GM19438 (cell line): ENCODE results near the gene HINT2.

Experiments used
- ATAC-seq: cut with Tn5 transposase; IDR thresholded peaks from one replicate; pipeline ENCODE4 v1.9.1; 2021; ENCODE audit warnings: low read depth; ENCODE audit not compliant: unreplicated experiment

Gene HINT2

DNA sequence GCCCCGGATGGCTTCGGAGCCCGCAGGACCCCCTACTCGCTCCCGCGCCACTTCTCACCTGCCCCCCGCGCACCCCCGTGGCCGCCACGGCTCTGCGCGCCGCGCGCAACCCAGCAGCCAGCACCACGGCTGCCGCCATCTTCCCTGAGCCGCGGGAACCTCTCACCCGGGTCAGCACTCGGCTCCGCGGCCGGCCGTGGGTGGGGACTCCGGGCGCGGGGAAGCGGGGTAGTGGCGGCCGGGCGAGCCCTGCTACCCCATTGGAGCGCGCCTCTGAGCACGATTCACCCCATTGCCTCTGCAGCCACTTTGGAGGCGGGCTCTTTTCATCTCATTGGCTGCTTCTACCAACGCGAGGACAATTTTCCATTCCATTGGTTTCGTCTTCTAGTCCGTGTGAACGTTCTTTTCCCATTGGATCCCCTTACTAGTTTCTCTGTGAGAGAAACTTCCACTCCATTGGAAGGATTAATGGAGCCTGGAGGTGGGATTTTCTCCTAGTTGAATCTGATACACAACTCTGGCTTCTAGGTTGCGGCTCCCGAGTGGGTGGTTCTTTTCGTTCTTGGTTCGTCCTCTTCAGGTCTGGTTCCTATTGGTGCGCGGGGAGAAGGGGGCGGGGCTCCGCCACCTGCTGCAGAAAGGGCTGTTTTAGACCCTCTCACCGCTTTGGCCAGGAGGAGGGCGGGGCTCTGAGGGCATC lies at the start of gene HINT2:
Gene HINT2 (minus strand): TSS at position 202 of the 703 bp plus-strand sequence. CDS start 63 bp downstream, at position 139.
- ATAC-seq: peak; percentile 76

DNA sequence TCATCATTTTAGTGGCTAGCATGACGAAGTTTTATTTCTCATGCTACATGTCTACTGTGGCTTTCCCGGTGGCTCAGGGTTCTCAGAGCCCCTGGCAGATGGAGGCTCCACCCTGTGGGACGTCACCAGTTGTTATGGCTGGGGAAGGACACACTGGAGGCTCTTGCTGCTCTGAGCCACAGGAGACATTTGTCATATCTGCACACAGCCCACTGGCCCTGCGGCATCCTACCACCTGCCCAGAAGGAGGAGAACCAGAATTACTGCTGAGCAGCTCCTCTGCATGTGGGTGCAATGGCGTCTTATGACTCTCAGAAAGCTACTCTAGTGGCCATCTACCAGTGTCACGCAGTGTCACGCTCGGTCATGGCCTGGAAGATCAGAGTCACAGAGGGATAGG lies 48.7 kb upstream of the HINT2 start:
- ATAC-seq: no peak

DNA sequence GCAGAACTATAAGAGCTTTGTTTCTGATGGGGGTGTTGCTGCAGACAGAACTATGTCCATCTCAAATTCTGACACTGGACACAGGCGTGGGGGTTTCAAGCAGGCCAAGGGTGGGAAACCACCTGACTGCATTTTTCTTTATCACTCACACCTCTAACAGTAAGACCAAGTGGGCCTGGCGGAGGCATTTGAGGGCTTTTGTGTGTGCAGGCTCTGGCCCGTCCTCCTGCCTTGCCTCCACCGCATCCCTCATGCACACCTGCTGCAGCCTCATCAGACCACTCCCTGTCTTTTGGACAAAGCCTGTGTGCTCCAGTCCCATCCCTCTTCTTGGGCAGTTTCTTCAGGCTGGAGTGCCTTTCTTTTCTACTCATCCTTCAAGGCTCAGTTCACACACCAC lies 47.5 kb upstream of the HINT2 start:
- no peak for ATAC-seq

DNA sequence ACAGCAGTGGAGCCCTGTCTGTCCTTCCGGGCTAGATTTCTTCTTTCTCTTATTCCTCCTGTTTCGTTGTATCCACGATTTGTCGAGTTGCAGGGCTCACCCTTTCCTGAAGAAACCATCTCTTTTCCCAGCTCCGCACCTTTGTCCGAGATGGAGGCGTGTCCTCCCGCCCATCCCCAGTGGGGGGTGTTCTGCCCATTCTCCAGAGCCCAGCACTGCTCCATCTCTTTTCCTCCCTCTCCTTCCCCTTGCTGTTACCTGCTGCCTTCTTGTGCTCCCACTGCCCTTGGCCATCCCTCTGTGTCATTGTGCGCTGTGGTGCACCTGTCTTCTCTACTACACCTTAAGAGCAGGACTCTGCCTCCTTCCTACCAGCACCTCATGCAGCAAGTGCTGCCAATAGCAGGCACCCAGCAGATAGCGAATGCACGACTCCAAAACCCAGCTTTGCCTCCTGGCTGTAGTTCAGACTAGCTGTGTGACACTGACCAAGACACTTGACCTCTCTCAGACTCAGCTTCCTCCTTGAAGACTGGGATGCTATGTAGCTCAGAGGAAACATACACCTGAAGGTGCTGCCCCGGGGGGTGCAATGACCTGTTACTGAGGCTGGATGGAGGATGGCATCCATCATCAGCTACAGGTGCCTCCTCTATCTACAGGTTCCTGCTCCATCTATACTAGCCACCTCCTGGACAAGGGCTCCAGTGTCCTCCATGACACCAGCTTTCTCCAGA lies 46.5 kb upstream of the HINT2 start:
- ATAC-seq: no peak

DNA sequence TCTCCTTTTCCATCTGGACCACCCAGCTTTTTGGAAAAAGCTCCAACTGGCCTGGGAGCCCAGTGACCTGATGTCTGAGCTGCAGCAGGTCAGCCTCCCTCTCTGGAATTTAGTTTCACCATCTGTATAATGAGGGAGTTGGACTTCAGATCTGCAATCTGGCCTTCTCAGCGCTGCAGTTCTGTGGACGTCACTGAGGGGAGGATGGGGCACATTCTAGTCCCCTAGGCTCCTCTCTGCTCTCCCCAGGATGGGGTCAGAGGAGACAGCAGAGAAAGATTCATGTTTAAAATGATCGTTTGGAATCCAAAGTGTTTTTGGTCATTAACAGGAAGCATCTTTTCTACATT lies 45.1 kb upstream of the HINT2 start:
- no peak for ATAC-seq

DNA sequence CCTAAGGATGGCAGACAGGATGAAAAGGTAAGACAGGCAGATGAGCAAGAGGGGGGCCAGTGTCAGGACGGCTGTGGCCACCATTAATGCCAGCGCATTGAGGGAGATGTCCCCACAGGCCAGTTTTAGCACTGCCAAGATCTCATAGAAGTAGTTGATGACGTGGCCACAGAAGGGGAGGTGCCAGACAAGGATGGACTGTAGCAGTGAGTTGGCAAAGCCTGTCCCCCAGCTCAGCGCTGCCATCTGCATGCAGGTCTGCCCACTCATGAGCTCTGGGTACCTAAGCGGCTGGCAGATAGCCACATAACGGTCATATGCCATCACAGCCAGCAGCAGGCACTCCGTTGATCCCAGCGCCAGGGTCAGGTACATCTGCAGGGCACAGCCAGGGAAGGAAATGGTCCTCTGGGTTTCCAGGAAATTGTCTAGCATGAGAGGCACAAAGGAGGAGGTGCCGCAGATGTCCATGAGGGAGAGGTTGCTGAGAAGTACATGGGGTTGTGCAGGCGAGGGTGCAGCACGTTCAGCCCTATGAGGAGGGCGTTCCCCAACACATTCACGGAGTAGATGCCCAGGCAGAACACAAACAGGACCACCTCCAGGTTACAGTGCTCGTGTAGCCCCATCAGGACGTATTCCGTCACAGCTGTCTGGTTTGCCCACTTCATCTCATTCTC lies 44.6 kb upstream of the HINT2 start:
- no peak for ATAC-seq

DNA sequence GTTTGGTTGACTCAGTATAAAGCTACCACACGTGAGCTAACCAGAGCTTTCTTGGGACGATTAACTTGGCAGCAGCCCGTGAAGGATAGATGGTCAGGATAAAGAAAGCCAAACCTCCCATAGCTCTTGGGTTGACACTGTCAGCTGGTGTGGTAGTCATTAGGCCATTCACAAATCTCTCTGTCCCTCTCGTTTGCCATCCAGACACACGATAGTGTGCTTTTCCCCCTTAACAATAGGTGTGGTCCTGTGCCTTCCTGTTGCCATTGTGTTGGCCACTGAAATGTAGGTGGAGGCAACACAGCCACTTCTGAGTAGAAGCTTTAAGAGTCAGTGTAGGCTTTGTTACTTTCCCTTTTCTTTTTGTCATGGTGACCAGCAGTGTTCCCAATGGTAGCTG lies 43.6 kb upstream of the HINT2 start:
- ATAC-seq: no peak

DNA sequence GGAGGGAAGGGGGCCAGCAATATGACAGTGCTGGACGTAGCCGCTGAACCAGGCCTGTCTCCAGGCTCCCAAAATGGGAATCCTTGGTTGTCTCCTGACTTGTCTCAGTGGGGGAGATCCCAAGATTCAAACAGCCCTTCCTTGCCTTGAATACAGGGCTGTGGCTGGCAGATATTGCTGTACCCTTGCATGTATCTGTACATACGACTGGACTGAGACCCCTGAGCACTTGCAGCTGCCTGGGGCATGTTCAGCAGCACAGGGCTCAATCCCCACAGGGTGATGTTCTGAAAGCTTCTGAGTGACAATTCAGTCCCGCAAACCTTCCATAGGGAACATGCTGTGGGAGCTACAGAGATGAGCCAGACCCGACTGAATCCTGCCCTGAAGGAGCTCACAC lies 42.0 kb upstream of the HINT2 start:
- ATAC-seq: no peak

DNA sequence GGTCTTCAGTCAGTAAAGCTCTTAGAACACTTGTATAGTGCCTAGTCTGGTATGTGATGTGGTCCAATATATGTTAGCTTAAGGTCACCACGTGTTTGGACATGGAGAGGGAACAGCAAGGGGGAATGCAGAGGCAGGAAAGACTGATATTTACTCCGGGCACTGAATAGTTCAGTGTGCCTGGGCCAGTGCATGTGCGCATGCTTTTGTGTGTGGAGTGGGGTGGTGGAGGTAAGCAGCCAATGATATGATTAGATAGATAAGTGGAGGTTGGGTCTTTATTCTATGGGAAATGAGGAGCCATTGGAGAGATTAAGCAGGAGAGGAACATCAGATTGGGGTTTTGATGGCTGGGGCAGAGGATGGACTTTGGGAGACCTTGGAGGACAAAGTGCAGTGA lies 41.4 kb upstream of the HINT2 start:
- ATAC-seq: no peak

DNA sequence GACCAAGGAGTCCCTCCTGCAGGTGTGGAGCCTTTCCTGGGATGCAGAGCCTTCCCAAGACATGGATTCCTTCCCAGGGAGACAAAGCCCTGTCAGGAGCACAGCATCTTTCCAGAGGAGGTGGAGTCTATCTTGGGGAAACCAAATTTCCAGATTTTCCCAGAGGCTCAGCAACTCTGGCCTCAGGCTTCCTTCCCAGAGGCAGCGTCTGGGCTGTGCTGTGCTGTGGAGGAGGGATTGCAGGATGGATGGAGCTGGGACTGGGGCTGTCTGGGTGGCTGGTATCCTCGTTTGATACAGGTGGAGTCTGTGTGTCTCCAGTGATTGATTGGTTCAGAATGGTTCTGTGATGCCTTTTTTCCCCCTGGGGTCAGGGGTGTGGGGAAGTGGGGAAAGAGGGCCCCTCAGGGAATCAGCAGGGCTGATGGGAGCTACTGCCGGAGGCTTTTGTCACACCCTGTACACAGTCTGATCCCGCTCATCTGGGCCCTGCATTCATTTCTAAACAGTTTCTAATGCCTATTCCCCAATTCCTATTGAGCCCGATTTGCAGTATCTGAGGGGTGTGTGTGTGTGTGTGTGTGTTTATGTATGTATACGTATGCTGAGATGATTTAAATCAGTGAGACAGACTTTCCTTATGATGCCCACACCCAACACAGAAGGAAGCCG lies 39.4 kb upstream of the HINT2 start:
- ATAC-seq: no peak

DNA sequence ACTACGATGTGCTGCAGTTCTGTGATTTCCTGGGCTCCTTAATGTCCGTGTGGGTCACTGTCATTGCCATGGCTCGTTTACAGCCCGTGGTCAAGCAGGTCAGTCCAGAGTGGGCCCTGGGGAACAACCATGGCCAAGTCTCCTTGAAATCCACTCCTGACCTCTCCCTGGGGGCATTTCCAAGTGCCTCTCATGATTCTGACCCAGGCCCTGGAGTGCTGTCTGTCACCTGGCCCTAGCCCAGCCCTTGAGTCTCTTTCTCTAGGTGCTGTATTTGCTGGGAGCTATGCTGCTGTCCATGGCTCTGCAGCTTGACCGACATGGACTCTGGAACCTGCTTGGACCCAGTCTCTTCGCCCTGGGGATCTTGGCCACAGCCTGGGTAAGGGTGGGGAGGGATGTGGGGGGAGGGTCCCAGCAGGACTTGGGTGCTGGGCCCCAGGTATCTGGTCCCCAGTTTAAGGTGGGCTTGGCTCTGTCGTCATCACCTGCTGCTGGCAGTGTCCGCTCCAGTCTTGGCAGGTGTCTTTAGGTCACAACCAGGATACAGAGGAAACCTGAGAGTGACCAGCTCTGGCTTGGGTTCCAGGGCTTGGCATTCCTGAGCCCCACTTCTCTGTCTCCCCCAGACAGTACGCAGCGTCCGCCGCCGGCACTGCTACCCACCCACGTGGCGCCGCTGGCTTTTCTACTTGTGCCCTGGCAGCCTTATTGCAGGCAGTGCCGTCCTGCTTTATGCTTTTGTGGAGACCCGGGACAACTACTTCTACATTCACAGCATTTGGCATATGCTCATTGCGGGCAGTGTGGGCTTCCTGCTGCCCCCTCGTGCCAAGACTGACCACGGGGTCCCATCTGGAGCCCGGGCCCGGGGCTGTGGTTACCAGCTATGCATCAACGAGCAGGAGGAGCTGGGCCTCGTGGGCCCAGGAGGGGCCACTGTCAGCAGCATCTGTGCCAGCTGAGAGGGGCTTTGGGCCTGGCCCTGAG lies 38.3 kb upstream of the HINT2 start:
- no peak for ATAC-seq

DNA sequence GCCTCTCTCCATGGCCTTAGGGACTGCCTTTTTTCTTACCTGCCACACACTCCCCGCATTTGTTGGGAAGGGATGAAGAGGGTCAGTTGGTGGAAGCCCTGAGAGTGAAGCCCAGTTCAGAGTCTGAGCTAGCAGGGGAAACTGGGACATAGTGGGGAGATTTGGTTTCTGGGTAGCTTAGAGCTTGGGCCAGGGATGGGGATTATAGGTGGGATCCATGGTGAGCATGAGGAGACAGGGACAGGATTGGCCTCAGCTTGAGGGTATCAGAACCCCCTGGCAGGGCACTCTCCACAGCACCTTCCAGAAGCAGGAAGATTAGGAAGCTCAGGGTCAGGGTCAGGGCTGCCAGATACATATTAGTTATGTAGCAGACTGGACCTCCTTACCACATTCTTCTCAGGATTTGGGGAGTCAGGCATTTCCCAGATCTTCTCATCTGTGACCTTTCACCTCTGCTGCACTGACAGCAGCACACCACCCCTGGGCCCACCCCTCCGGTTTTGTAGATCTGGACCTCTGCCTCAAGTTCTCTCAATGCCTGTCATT lies 37.5 kb upstream of the HINT2 start:
- ATAC-seq: no peak

DNA sequence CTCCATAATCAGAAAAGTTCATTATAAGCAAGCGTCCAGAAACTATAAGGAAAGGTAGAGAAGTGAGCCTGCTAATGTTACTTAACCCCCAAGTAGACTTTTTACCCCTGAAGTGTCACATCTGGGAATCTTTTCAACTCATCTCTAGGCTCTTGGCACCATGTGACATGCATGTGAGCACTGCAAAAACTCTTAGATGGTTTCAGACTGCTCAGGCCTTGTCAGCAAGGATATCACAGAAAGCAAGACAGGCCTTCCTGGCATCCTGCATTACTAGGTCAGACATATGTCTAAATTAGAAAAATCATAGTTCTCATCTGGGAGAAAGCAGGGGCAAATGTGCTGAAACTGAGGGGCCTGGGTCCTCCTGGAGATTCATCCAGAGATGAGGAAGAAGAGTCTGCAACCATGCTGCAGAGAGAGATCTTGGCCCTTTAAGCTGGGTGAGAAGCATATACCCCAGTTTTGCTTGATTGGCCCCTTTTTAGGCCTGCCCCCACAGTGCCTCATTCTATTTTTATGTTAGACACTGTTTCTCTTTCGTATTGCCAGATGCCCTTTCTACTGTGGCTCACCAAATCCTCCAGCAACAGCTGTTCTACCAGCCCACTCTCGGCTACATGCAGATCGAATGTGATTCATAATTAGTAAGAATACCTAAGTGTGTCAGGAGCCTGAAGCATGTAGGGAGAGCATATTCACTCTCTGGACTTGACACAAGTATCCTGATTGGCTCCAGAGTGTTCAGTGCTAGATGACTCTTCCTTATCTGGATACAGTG lies 33.1 kb upstream of the HINT2 start:
- ATAC-seq: peak; percentile 89

DNA sequence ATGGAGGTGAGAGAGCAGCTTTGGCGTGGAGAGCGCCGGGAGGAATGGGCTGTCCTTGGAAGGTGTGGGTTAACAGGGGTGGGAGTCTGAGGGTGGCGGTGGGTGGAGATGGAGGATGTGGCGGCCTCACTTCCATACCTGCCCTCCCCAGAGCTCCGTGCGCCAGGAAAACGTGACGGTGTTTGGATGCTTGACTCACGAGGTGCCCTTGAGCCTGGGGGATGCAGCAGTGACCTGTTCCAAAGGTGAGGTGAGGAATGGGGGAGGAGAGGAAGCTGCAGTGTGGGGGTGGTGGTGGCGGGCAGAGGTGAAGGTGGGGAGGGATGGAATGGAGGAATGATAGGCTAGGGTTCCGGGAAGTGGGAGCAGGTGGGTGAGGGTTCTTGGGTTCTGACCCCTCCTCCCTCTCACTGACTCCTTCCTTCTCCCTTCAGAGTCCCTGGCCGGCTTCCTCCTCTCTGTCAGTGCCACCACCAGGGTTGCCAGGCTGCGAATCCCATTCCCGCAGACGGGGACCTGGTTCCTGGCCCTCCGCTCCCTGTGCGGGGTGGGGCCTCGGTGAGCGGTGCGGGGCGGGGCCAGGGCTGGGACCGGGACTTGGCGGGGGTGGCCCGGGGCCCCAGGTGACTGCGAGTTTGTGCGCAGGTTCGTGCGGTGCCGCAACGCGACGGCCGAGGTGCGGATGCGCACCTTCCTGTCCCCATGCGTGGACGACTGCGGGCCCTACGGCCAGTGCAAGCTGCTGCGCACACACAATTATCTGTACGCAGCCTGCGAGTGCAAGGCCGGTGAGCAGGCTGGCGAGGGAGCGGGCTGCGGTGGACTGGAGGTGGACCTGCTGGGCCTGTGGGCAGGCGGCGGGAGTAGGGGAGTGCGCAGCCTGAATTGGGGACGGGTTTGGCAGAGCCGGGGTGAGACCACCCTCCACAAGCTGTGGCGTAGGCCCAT lies 31.3 kb upstream of the HINT2 start:
- ATAC-seq: no peak

DNA sequence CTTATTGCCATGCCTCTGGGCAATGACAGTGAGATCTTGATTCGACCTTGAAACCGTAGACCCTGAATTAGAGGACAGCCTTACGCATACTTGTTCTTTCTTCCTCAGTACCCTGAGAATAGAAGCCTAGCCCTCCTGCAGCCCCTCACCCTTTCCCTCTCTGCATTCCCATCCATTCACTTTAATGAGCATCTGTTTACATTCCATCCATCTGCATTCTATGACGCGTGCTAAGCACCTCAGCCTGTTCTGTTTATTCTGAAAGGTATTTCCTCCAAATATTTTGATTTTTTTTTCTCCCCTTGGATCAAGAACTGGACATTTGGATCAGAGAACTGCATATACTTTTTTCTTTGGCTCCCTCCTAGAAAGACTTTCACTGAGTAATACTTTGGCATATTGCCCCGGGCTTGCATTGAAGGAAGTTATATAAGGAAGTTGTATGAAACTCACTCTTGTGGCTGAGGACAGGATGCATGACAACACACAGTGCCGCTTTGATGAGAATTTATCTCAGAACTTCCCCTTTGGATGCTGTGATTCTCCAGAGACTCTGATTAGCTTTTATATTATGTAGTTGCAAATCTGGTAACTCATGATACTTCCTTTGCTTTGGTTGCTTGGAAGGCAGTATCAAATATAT lies 29.9 kb upstream of the HINT2 start:
- no peak for ATAC-seq

DNA sequence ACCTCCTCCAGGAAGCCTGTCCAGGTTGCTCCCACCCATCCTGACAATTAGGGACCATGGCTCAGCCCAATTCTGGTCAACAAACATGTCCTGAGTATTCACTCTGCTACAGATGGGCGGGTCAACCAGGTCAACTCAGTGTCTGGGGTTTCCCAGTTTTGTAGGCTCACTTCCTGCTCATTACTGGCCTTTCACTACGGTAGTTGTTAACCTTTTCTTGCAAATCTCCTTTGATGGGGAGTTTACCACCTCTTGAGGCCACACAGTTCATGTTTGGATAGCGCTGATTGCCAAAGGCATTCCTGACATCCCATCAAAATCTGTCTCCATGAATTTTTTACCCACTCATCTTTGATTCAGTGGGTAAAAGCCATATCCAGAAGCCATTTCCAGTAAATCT lies 28.0 kb upstream of the HINT2 start:
- ATAC-seq: no peak

DNA sequence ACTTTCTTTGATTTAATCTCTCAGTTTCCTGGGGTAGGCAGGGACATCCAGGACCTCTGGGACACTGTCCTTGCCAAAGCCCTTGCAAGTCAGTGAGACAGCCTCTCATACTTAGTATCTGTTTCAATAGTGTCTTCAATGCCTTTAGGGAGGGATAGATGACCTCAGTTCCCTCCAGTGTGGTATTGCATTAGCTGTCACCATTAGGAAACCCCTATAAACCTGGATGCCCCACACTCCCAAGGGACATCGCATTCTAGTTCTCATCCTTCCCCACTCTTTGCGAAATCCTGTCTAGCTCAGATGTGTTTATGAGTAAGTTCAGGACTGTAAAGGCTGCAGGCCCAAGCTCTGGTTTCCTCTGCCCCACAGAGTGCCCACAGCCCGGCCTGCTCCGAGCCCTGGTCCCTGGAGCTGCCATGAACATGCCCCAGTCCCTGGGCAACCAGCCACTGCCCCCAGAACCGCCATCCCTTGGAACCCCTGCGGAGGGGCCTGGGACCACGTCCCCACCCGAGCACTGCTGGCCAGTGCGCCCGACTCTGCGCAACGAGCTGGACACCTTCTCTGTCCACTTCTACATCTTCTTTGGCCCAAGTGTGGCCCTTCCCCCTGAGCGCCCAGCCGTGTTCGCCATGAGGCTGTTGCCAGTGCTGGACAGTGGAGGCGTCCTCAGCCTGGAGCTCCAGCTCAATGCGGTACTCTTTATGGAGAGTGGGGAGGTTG lies 27.3 kb upstream of the HINT2 start:
- ATAC-seq: no peak
